ENCODE data around the gene FRMPD4.

- no peak for TF ChIP-seq CTCF (IDR thresholded peaks at IDR 0.05)
- no peak for TF ChIP-seq POLR2A (IDR thresholded peaks at IDR 0.05)
These were observed 542.8 kb downstream of the FRMPD4 start for GRCh38 chrX:12681047-12681446.
